SK-N-SH (cell line): ENCODE results near the gene LTBR.

Experiments
- CHD2 ChIP-seq: fragments of 150-350 bp; IDR thresholded peaks from 2 replicates; pipeline ENCODE4 v1.6.1; 2018; ENCODE audit warnings: low read length; ENCODE audit not compliant: partially characterized antibody
- SIN3A ChIP-seq: IDR thresholded peaks from 2 replicates; pipeline ENCODE4 v1.6.1; 2012; ENCODE audit warnings: low read depth, mild to moderate bottlenecking, low read length, moderate library complexity, borderline replicate concordance
- TAF1 ChIP-seq: IDR thresholded peaks from 2 replicates; pipeline ENCODE4 v1.6.1; 2012; ENCODE audit warnings: low read depth, mild to moderate bottlenecking, low read length, moderate library complexity, borderline replicate concordance
- TF ChIP-seq, protein P1 (sequence below): fragments of 200-600 bp; sonication (generic); IDR thresholded peaks from 2 replicates; pipeline ENCODE4 v1.6.1; 2017; ENCODE audit warnings: antibody characterized with exemption, mild to moderate bottlenecking, moderate library complexity

DNA sequence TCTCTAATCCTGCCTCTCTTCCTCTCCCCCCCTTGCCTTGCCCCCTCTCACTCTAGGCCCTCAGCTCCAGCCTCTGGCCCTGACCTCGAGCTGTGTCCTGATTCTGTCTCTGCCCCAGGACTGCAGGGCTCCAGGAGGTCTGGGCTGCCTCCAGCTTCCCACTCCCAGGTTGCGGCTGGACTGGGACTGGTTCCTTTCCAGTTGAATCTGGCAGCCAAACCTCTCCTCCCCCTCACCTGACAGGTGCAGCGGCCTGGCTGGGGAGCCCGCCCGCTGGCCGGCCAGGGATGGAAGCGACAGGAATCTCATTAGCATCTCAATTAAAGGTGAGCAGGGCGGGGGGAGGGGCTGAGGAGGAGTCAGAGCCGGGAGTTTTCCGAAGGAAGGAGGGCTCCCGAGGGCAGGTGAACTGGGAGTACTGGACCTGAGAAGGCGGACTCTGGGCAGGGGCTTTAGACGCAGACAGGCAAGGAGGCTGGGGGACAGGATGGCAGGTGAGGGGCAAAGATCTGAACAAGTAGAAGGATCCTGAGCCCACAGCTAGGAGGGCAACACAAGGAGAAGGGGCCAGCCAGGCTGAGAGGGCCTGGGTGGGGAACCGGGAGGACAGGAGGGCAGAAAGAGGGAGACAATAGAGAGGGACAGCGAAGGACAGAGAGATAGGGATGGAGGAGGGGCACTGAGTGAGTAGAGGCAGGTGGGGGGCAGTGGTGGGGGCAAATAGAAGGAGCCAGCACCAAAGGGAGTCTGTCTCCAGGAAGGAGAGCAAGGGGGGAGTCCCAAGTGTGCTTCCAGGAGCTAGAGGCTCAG lies 8.5 kb upstream of the LTBR start, which contains the start of gene SCNN1A:
- TF ChIP-seq, protein P1, sequence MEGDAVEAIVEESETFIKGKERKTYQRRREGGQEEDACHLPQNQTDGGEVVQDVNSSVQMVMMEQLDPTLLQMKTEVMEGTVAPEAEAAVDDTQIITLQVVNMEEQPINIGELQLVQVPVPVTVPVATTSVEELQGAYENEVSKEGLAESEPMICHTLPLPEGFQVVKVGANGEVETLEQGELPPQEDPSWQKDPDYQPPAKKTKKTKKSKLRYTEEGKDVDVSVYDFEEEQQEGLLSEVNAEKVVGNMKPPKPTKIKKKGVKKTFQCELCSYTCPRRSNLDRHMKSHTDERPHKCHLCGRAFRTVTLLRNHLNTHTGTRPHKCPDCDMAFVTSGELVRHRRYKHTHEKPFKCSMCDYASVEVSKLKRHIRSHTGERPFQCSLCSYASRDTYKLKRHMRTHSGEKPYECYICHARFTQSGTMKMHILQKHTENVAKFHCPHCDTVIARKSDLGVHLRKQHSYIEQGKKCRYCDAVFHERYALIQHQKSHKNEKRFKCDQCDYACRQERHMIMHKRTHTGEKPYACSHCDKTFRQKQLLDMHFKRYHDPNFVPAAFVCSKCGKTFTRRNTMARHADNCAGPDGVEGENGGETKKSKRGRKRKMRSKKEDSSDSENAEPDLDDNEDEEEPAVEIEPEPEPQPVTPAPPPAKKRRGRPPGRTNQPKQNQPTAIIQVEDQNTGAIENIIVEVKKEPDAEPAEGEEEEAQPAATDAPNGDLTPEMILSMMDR: no peak
- no peak for TF ChIP-seq TAF1
- no peak for TF ChIP-seq CHD2
- TF ChIP-seq SIN3A: no peak
